Measurements from ENCODE around the gene PPP1R26. TPM values are rescaled to one million over a fixed set of nuclear protein-coding genes. Genes with fewer than 3 reads are reported as not detected.
A peak's percentile ranks its signal among the peaks of the same experiment; 100 is the strongest.
"Not testable (repeated sequence)": the region's sequence is repeated elsewhere in the genome, so short reads cannot be mapped to it uniquely, and the experiment has no call there.

PPP1R26 gene
- total and polyA plus RNA-seq, 9 of the 15 experiments (the other 6 are each of a cell fraction or from before 2014, with no cell fraction given), result 0.77 to 26.8 (median 9.3) TPM

DNA sequence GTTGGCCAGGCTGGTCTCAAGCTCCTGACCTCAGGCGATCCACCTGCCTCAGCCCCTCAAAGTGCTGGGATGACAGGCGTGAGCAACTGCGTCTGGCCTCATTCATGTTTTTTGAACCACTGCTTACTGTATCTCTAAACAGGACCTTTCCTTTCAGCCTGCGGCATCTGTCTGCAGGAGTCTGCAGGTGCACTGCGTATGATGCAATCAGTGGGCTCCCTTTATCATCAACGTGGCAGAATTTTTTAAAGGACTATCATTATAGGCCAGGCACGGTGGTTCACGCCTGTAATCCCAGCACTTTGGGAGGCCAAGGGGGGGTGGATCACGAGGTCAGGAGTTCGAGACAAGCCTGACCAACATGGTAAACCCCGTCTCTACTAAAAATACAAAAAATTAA lies 30.1 kb upstream of the PPP1R26 start (continued):
- TF ChIP-seq DPF2 (IDR thresholded peaks at IDR 0.05) (peak; percentile 37; the same call in 1 of the 2 replicates), SOX6 (IDR thresholded peaks at IDR 0.05) (peak; percentile 54), MYC (IDR thresholded peaks at IDR 0.05; ENCODE audit: low read depth, low read length) (peak; percentile 48), TOE1 (IDR thresholded peaks at IDR 0.05; ENCODE audit: borderline replicate concordance) (peak; percentile 74), LEF1 (IDR thresholded peaks at IDR 0.05) (peak; percentile 28; the same call in 1 of the 2 replicates), ZEB2 (IDR thresholded peaks at IDR 0.05) (peak; percentile 71), KDM1A (IDR thresholded peaks at IDR 0.05) (peak; percentile 15 to 68; a peak in 3 of 4 replicates), TEAD4 (IDR thresholded peaks at IDR 0.05; ENCODE audit: low read length) (peak; percentile 69), TRIM28 (IDR thresholded peaks at IDR 0.05) (peak; percentile 54; the same call in 1 of the 2 replicates), SMAD4 (CRISPR knock-in tag; conservative IDR thresholded peaks at IDR 0.05) (peak; percentile 65), ATF7 (IDR thresholded peaks at IDR 0.05) (peak; percentile 84), ZSCAN32 (CRISPR knock-in tag; IDR thresholded peaks at IDR 0.05) (peak; percentile 55; the same call in 1 of the 2 replicates), RCOR1 (IDR thresholded peaks at IDR 0.05; ENCODE audit: borderline replicate concordance in 1 of 2, low read depth in 2 of 2, low read length in 2 of 2) (peak in 1 of 2 experiments; percentile 72; a peak in 2 of 4 replicates), CEBPG (CRISPR knock-in tag; IDR thresholded peaks at IDR 0.05) (peak; percentile 93), CEBPG (tag; conservative IDR thresholded peaks at IDR 0.05 in 1 of 2, IDR thresholded peaks at IDR 0.05 in 1 of 2) (peak; percentile 81 to 88), NR2C1 (tag; IDR thresholded peaks at IDR 0.05) (0 out of 2 replicates have a peak, but pooled peaks have one; percentile 38)
- TF ChIP-seq, protein P1, sequence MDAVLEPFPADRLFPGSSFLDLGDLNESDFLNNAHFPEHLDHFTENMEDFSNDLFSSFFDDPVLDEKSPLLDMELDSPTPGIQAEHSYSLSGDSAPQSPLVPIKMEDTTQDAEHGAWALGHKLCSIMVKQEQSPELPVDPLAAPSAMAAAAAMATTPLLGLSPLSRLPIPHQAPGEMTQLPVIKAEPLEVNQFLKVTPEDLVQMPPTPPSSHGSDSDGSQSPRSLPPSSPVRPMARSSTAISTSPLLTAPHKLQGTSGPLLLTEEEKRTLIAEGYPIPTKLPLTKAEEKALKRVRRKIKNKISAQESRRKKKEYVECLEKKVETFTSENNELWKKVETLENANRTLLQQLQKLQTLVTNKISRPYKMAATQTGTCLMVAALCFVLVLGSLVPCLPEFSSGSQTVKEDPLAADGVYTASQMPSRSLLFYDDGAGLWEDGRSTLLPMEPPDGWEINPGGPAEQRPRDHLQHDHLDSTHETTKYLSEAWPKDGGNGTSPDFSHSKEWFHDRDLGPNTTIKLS (IDR thresholded peaks at IDR 0.05; ENCODE audit: borderline replicate concordance, low read depth), result peak; percentile 81
- TF ChIP-seq MYC (CRISPR knock-in tag; IDR thresholded peaks at IDR 0.05; ENCODE audit: borderline replicate concordance, low read depth); TOE1 (CRISPR knock-in tag; IDR thresholded peaks at IDR 0.05; ENCODE audit: borderline replicate concordance, low read depth); TEAD4 (CRISPR knock-in tag; IDR thresholded peaks at IDR 0.05; ENCODE audit: borderline replicate concordance); NR2C1 (IDR thresholded peaks at IDR 0.05): not testable (repeated sequence)

Data from K562 (cell line).